ENCODE measurements around the gene CNTN1. TPM values are rescaled to one million over a fixed set of nuclear protein-coding genes. Genes with fewer than 3 reads are reported as not detected.

The CNTN1 gene
- total RNA-seq, 2 donors from 2014 or later = 1.3 to 3.1 TPM

- no peak overlapping the region for H3K27ac ChIP-seq
- DNase-seq = no peak
- no peak overlapping the region for H3K4me3 ChIP-seq
- no peaks in the 10 kb centered on the region for H3K36me3 ChIP-seq (replicated peaks in 1 of 2; ENCODE audit: insufficient read depth in 1 of 2, low read depth in 2 of 2)
- no peaks in the 10 kb centered on the region for H3K4me1 ChIP-seq
- no peaks in the 10 kb centered on the region for H3K27me3 ChIP-seq
- H3K9me3 ChIP-seq = no peaks in the 10 kb centered on the region
- intact Hi-C loops (cut with DNase I) = no loop called here
- TF ChIP-seq CTCF (IDR thresholded peaks at IDR 0.05) (no peak), POLR2A (IDR thresholded peaks at IDR 0.05) (no peak)
- ATAC-seq = no peak
Observed at GRCh38 chr12:40760821-40761220, 68.6 kb downstream of the CNTN1 start.

GRCh38 chr12:40762072-40762471, 69.8 kb downstream of the CNTN1 start:
- Histone ChIP-seq H3K4me3 (no peak overlapping the region), H3K27me3 (no peaks in the 10 kb centered on the region), H3K27ac (no peak overlapping the region), H3K36me3 (replicated peaks in 1 of 2; ENCODE audit: insufficient read depth in 1 of 2, low read depth in 2 of 2) (no peaks in the 10 kb centered on the region), H3K4me1 (no peaks in the 10 kb centered on the region), H3K9me3 (no peaks in the 10 kb centered on the region)
- no peak for ATAC-seq
- WGBS, 2 donors = 14 to 58% methylated on average over 1 of the region's 1 CpG
- DNase-seq = no peak
- intact Hi-C loops (cut with DNase I) = no loop called here
- TF ChIP-seq POLR2A (IDR thresholded peaks at IDR 0.05) (no peak), CTCF (IDR thresholded peaks at IDR 0.05) (no peak)

- Histone ChIP-seq H3K4me1 (no peaks in the 10 kb centered on the region), H3K4me3 (no peak overlapping the region), H3K9me3 (no peaks in the 10 kb centered on the region), H3K27ac (no peak overlapping the region), H3K36me3 (replicated peaks in 1 of 2; ENCODE audit: insufficient read depth in 1 of 2, low read depth in 2 of 2) (no peaks in the 10 kb centered on the region), H3K27me3 (no peaks in the 10 kb centered on the region)
- 71 to 74% methylated on average over 8 of the region's 8 CpGs for WGBS, 2 donors
- DNase-seq (no peak), ATAC-seq (no peak)
- TF ChIP-seq POLR2A (IDR thresholded peaks at IDR 0.05) = no peak
- intact Hi-C loops (cut with DNase I) = no loop called here
Observed at GRCh38 chr12:40768125-40768864, 76.1 kb downstream of the CNTN1 start.

- 28 to 32% methylated on average over 2 of the region's 2 CpGs for WGBS, 2 donors
- DNase-seq (no peak), ATAC-seq (no peak)
- no peaks in the 10 kb centered on the region for H3K4me1 ChIP-seq
- no peak overlapping the region for H3K27ac ChIP-seq
- H3K36me3 ChIP-seq (replicated peaks in 1 of 2; ENCODE audit: insufficient read depth in 1 of 2, low read depth in 2 of 2) = no peaks in the 10 kb centered on the region
- intact Hi-C loops (cut with DNase I) = no loop called here
- no peak overlapping the region for H3K4me3 ChIP-seq
- no peak for TF ChIP-seq CTCF (IDR thresholded peaks at IDR 0.05)
- no peak for TF ChIP-seq POLR2A (IDR thresholded peaks at IDR 0.05)
- no peaks in the 10 kb centered on the region for H3K9me3 ChIP-seq
- no peaks in the 10 kb centered on the region for H3K27me3 ChIP-seq
Observed at GRCh38 chr12:40769846-40770245, 77.6 kb downstream of the CNTN1 start.

GRCh38 chr12:40770781-40771180, 78.5 kb downstream of the CNTN1 start:
- TF ChIP-seq CTCF (IDR thresholded peaks at IDR 0.05) (no peak), POLR2A (IDR thresholded peaks at IDR 0.05) (no peak)
- Histone ChIP-seq H3K4me1 (no peaks in the 10 kb centered on the region), H3K27me3 (no peaks in the 10 kb centered on the region), H3K36me3 (replicated peaks in 1 of 2; ENCODE audit: insufficient read depth in 1 of 2, low read depth in 2 of 2) (no peaks in the 10 kb centered on the region), H3K4me3 (no peak overlapping the region), H3K27ac (no peak overlapping the region), H3K9me3 (no peaks in the 10 kb centered on the region)
- DNase-seq (no peak), ATAC-seq (no peak)
- 68 to 70% methylated on average over 2 of the region's 2 CpGs for WGBS, 2 donors
- intact Hi-C loops (cut with DNase I) = no loop called here
